Measurements from ENCODE around the gene LRRC43. TPM values are rescaled to one million over a fixed set of nuclear protein-coding genes. Genes with fewer than 3 reads are reported as not detected.
"Not testable (repeated sequence)": the region's sequence is repeated elsewhere in the genome, so short reads cannot be mapped to it uniquely, and the experiment has no call there.

Gene LRRC43
- total RNA-seq, 1 experiment from 2014 or later = 0.66 TPM

DNA sequence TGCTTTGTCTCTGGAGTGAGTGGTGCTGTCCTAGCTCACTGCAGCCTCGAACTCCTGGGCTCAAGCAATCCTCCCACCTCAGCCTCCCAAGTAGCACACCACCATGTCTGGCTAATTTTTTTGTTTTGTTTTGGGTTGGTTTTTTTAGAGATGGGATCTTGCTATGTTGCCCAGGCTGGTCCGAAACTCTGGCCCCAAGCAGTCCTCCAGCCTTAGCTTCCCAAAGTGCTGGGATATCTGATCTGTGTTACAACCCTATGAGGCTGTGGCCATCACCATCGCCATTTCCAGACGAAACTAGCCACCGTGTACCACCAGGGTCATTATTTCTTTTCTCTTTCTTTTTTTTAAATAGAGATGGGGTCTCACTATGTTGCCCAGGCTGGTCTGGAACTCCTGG, 11.5 kb upstream of the LRRC43 start:
- H3K79me2 ChIP-seq (ENCODE audit: low read length) = no peaks in the 10 kb centered on the region
- ChIA-PET CTCF (no interaction called here), POLR2A (ENCODE audit: unreplicated experiment) (no interaction called here)
- BruUV-seq (replicated peaks) = no TSS peak
- ATAC-seq (no peak), DNase-seq (no peak)
- TF ChIP-seq EZH2 (IDR thresholded peaks at IDR 0.05; ENCODE audit: low read length, unreplicated experiment) (no peak), EZH2phosphoT487 (IDR thresholded peaks at IDR 0.05; ENCODE audit: borderline replicate concordance, low read length) (no peak)
- TF ChIP-seq, protein P1, sequence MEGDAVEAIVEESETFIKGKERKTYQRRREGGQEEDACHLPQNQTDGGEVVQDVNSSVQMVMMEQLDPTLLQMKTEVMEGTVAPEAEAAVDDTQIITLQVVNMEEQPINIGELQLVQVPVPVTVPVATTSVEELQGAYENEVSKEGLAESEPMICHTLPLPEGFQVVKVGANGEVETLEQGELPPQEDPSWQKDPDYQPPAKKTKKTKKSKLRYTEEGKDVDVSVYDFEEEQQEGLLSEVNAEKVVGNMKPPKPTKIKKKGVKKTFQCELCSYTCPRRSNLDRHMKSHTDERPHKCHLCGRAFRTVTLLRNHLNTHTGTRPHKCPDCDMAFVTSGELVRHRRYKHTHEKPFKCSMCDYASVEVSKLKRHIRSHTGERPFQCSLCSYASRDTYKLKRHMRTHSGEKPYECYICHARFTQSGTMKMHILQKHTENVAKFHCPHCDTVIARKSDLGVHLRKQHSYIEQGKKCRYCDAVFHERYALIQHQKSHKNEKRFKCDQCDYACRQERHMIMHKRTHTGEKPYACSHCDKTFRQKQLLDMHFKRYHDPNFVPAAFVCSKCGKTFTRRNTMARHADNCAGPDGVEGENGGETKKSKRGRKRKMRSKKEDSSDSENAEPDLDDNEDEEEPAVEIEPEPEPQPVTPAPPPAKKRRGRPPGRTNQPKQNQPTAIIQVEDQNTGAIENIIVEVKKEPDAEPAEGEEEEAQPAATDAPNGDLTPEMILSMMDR (conservative IDR thresholded peaks at IDR 0.05; ENCODE audit: low read depth, low read length) = no peak
- H3F3A ChIP-seq (ENCODE audit: low read length, unreplicated experiment) = no peaks in the 10 kb centered on the region
- no peak overlapping the region for H2AFZ ChIP-seq (ENCODE audit: low read length)
- no peak overlapping the region for H3K4me2 ChIP-seq (ENCODE audit: low read length)
- H3K27me3 ChIP-seq (ENCODE audit: low read length) = no peaks in the 10 kb centered on the region
- no peak overlapping the region for H3K4me3 ChIP-seq (ENCODE audit: low read length)
- no peaks in the 10 kb centered on the region for H3K9me3 ChIP-seq (ENCODE audit: low read length)
- no peak overlapping the region for H3K9ac ChIP-seq (ENCODE audit: low read length)
- intact Hi-C loops (cut with micrococcal nuclease) = no loop called here
- H3K4me1 ChIP-seq (ENCODE audit: insufficient read depth, low read length) = no peaks in the 10 kb centered on the region
- no peaks in the 10 kb centered on the region for H4K20me1 ChIP-seq (ENCODE audit: low read length)
- no peaks in the 10 kb centered on the region for H3K9me2 ChIP-seq (replicated peaks; ENCODE audit: low read length)
- no peak overlapping the region for H3K27ac ChIP-seq (ENCODE audit: low read length)
- no peaks in the 10 kb centered on the region for H3K36me3 ChIP-seq (ENCODE audit: low read depth, low read length)

DNA sequence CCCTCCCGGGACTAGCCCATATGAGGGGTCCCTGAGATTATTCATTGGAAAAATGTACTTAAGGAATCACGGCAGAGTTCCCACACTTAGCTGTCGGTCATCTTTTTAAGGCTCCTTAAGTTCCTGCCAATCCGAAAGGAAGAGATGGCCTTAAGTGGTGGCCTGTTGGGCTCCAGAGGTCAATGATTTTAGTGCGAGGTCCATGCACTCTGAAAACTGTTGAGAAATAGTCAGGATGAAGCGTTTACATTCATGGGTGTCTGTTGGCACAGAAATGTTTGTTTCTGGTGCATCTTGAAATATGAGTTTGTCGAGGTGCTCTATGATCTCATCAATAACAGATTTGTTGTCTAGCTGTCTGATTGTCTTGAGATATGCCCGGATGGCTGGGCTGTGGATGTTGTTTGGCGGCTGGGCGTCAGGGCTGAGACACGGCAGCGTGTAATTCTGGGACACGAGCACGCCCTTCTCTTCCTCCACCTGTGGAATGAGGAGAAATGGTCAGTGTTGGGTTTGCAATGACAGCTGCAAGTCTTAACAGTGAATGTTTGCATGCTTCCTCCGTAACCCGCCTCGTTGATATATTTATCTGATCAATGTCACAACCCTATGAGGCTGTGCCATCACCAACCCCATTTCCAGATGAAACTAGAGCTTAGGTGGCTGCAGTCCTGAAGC, 10.5 kb upstream of the LRRC43 start:
- Histone ChIP-seq H3K9me2 (replicated peaks; ENCODE audit: low read length) (no peaks in the 10 kb centered on the region), H3K27ac (ENCODE audit: low read length) (no peak overlapping the region), H2AFZ (ENCODE audit: low read length) (no peak overlapping the region), H4K20me1 (ENCODE audit: low read length) (no peaks in the 10 kb centered on the region), H3K4me1 (ENCODE audit: insufficient read depth, low read length) (no peaks in the 10 kb centered on the region), H3K4me2 (ENCODE audit: low read length) (no peak overlapping the region), H3K4me3 (ENCODE audit: low read length) (no peak overlapping the region), H3K79me2 (ENCODE audit: low read length) (no peaks in the 10 kb centered on the region), H3F3A (ENCODE audit: low read length, unreplicated experiment) (no peaks in the 10 kb centered on the region), H3K36me3 (ENCODE audit: low read depth, low read length) (no peaks in the 10 kb centered on the region), H3K9ac (ENCODE audit: low read length) (no peak overlapping the region), H3K27me3 (ENCODE audit: low read length) (no peaks in the 10 kb centered on the region), H3K9me3 (ENCODE audit: low read length) (no peaks in the 10 kb centered on the region)
- no peak for DNase-seq
- TF ChIP-seq, protein P1 (conservative IDR thresholded peaks at IDR 0.05; ENCODE audit: low read depth, low read length) = no peak
- TF ChIP-seq EZH2phosphoT487 (IDR thresholded peaks at IDR 0.05; ENCODE audit: borderline replicate concordance, low read length) (no peak), EZH2 (IDR thresholded peaks at IDR 0.05; ENCODE audit: low read length, unreplicated experiment) (no peak)
- ChIA-PET CTCF (no interaction called here), POLR2A (ENCODE audit: unreplicated experiment) (no interaction called here)
- intact Hi-C loops (cut with micrococcal nuclease) = no loop called here
- no TSS peak for BruUV-seq (replicated peaks)
- no peak for ATAC-seq

DNA sequence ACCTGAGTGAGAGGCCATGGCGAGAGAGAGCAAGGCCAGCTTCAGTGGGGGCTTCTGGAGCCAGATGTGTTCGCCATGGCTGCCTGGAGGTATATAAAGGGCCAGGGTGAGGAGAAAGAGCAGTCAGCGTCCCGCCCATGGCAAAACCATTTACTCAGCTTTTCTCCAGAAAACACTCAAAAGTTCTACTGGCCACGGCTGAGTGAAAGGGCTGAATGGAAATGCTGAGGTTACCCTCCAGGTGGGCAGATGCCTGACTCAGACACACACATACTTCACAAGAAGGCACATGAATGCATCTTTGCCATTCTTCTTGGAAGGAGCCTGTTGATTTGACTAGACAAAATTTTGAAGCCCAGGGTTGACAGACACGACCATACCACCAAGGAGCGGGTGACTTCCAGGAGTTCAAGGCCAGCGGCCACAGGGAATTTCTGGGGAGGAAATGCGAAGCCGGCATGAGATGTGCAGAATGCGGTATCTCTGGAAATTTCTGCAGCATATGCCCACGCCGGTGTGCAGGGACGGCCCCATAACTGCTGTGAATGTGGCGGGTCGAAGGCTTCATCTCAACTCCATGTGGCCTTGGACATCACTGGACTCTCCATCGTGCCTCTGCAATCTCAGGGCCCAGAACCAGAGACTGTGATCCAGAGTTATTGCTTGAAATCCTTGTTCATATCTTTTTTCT, 8.6 kb upstream of the LRRC43 start, which contains the start of gene IL31:
IL31 (minus strand) TSS at position 67 of the 691 bp plus-strand sequence; CDS start at position 18, 49 bp downstream.
- CTCF ChIA-PET = interaction anchor here (0.5 kb wide), 1 partner anchor 43 kb away, joined by 3 read pairs; no protein-coding TSS in a partner anchor
- Histone ChIP-seq H3K4me2 (ENCODE audit: low read length) (no peak within 1 kb of the TSS), H3K27me3 (ENCODE audit: low read length) (no peaks in the 10 kb centered on the region), H3K4me1 (ENCODE audit: insufficient read depth, low read length) (no peaks in the 10 kb centered on the region), H3K79me2 (ENCODE audit: low read length) (no peaks in the 10 kb centered on the region), H2AFZ (ENCODE audit: low read length) (no peak within 1 kb of the TSS), H3K9ac (ENCODE audit: low read length) (no peak within 1 kb of the TSS), H3K27ac (ENCODE audit: low read length) (no peak within 1 kb of the TSS), H3K36me3 (ENCODE audit: low read depth, low read length) (no peaks in the 10 kb centered on the region), H3K9me2 (replicated peaks; ENCODE audit: low read length) (no peaks in the 10 kb centered on the region), H4K20me1 (ENCODE audit: low read length) (no peaks in the 10 kb centered on the region), H3K4me3 (ENCODE audit: low read length) (no peak within 1 kb of the TSS), H3F3A (ENCODE audit: low read length, unreplicated experiment) (no peaks in the 10 kb centered on the region), H3K9me3 (ENCODE audit: low read length) (no peaks in the 10 kb centered on the region)
- no peak for DNase-seq
- intact Hi-C loops (cut with micrococcal nuclease) = no loop called here
- no TSS peak for BruUV-seq (replicated peaks)
- no peak for TF ChIP-seq EZH2phosphoT487 (IDR thresholded peaks at IDR 0.05; ENCODE audit: borderline replicate concordance, low read length)
- TF ChIP-seq, protein P1 (conservative IDR thresholded peaks at IDR 0.05; ENCODE audit: low read depth, low read length) = no peak
- no peak for TF ChIP-seq EZH2 (IDR thresholded peaks at IDR 0.05; ENCODE audit: low read length, unreplicated experiment)
- no peak for ATAC-seq
- POLR2A ChIA-PET (ENCODE audit: unreplicated experiment) = no interaction called here

DNA sequence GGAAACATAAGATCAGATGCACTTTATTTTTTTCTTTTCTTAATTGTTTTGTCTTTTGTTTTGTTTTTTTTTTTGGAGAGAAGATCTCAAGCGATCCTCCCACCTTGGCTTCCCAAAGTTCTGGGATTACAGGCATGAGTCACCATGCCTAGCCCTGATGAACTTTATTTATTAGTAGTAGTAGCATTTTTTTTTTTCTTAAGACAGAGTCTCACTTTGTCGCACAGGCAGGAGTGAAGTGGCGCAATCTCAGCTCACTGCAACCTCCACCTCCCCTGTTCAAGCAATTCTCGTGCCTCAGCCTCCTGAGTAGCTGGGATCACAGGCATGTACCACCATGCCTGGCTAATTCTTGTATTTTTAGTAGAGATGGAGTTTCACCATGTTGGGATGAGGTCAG, 6.5 kb upstream of the LRRC43 start:
- POLR2A ChIA-PET (ENCODE audit: unreplicated experiment); CTCF ChIA-PET; H3K9me3 ChIP-seq (ENCODE audit: low read length); ATAC-seq; H3K4me2 ChIP-seq (ENCODE audit: low read length); H3K79me2 ChIP-seq (ENCODE audit: low read length); H3K4me3 ChIP-seq (ENCODE audit: low read length); H3K36me3 ChIP-seq (ENCODE audit: low read depth, low read length); DNase-seq; H3K27ac ChIP-seq (ENCODE audit: low read length); H3K9ac ChIP-seq (ENCODE audit: low read length); H3K4me1 ChIP-seq (ENCODE audit: insufficient read depth, low read length); H2AFZ ChIP-seq (ENCODE audit: low read length); H3F3A ChIP-seq (ENCODE audit: low read length, unreplicated experiment); H4K20me1 ChIP-seq (ENCODE audit: low read length); H3K27me3 ChIP-seq (ENCODE audit: low read length); intact Hi-C loops (cut with micrococcal nuclease); H3K9me2 ChIP-seq (replicated peaks; ENCODE audit: low read length); BruUV-seq (replicated peaks): not testable (repeated sequence)
